Medulla oblongata (tissue), 1 donor: Measurements from ENCODE around the gene TMOD3.
"Not testable (repeated sequence)": the region's sequence is repeated elsewhere in the genome, so short reads cannot be mapped to it uniquely, and the experiment has no call there.

Experiments used
- DNase-seq: peaks from one replicate; pipeline ENCODE4 v3.0.0-alpha.2; 2015; ENCODE audit errors: extremely low spot score

Gene TMOD3

DNA sequence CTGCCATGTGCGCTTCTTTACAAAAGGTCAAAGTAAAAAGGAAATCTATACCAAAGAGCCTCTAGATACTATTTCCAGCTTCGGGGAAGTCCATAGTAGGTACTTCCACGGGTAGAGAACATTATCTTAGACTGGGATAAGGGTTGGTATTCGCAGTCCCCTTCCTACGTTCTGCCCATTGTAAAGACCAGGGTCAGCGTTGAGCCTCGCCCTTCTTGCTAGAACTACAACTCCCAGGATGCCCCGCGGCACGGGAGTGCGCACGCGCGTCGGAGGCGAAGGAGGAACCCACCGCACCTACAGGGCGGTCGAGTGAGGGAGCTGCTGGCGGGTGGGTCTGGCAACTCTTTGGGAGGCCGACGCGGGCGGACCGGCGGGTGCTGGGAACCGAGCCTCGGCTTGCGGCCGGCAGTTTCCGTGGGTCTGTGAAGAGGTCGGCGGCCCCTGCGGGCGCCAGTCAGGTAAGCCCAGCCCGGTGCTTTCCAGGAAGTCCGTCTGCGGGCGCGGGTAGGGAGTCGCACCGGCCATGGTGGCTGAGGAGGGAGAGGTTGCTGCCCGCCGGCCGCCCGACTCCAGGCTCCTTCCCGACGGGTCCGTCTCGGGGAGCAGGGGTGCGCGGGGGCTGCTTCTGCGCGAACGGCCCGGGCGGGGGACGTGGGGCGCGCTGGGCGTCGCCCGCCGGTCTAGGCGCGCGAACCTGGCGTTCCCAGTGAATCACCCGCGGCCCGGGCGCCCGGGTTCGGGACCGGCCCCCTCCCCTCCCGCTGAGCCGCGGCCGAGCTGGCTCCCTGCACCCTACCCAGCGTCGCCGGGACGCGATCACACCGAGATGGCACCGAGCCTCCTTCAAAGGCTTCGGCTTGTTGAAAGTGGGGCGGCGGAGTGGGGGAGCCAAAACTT is at the start of gene TMOD3:
Gene TMOD3 (plus strand): TSS at position 278 of the 900 bp plus-strand sequence. CDS start 33,232 bp downstream, outside the sequence.
- DNase-seq: peak; percentile 92

DNA sequence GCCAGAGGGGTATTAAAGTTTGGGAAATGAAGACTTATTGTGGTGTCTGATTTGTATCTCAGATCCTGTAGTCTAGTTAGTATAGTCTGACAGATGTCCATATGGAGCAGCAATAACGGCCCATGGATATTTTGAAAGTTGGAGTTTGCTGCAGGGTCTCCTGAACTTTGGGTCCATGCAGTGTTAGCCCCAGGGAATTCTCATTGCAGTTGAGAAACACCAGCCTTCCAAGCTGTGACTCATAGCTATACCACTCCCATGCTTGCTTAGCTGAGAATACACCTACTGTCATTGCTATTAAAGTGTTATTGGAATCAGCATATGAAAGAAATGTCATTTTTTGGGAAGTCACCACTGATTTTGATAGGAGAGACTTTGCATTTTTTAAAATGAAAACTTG is 48.8 kb upstream of the TMOD3 start:
- DNase-seq: no peak

DNA sequence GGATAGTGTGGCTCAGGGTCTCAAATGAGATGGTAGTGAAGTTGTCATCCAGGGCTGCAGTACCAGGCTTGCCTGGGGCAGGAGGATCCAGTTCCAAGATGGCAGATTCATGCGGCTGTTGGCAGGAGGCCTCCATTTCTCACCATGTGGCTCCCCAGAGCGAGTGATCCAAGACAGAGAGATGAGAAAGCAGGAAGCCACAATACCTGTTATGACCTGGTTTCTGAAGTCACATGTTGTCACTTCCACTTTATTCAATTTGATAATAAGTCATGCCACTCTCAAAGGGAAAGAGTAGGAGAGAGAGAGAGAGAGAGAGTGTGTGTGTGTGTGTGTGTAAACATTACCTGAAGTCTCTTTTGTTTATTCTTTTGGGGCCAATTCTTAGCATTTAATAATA is 47.9 kb upstream of the TMOD3 start:
- DNase-seq: no peak

DNA sequence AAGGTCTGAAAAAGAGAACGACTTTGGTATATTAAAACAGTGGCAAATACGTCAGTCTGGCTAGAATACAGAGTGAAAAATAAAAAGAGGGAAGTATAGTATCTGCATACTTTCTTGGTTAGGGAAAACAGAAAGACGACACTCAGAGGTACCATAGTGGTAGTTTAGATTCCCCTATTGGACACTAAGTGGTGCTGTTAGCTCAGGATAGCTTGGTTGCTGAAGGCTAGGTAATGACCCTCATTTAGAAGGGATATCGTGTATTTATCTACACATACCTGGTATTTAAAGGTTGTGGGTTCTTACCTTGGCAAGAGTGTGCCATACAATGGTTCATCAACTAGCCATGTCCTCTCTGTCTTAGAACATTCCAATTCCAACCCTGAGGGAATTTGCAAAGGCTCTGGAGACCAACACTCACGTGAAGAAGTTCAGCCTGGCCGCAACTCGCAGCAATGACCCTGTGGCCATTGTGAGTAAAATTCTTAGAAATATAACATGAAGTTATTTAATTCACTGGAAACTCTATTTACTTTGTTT is 47.0 kb upstream of the TMOD3 start:
- no peak for DNase-seq

DNA sequence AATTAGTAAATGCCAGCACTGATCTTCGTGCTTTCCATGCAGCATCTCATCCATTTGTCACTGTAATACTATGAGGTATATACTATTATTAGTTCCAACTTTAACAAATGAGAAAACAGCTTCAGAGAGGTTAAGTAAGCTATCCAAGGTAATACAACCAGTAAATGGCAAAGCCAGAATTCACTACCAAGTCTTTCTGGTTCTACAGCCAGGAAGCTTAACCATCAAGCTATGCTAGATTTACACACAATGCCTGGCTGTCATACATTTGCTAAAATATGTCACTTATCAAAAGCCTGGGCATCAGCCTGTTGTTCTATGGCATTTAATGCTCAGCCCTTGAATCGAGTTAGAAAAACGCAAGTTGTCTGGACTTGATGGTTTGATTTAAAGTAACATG is 45.5 kb upstream of the TMOD3 start:
- DNase-seq: no peak

DNA sequence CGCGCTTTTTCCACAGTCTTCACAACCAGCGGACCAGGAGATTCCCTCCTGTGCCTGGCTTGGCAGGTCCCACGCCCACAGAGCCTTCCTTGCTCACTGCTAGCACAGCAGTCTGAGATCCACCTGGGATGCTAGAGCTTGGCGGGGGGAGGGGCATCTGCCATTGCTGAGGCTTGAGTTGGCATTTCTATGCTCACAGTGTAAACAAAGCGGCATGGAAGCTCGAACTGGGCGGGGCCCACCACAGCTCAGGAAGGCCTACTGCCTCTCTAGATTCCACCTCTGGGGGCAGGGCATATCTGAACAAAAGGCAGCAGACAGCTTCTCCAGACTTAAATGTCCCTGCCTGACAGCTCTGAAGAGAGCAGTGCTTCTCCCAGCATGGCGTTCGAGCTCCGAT is 42.3 kb upstream of the TMOD3 start:
- DNase-seq: not testable (repeated sequence)

DNA sequence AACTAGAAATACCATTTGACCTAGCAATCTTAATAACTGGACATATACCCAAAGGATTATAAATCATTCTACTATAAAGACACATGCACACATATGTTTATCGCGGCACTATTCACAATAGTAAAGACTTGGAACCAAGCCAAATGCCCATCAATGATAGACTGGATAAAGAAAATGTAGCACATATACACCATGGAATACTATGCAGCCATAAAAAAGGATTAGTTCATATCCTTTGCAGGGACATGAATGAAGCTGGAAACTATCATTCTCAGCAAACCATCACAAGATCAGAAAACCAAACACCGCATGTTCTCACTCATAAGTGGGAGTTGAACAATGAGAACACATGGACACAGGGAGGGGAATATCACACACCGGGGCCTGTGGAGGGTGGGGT is 37.0 kb upstream of the TMOD3 start:
- DNase-seq: not testable (repeated sequence)

DNA sequence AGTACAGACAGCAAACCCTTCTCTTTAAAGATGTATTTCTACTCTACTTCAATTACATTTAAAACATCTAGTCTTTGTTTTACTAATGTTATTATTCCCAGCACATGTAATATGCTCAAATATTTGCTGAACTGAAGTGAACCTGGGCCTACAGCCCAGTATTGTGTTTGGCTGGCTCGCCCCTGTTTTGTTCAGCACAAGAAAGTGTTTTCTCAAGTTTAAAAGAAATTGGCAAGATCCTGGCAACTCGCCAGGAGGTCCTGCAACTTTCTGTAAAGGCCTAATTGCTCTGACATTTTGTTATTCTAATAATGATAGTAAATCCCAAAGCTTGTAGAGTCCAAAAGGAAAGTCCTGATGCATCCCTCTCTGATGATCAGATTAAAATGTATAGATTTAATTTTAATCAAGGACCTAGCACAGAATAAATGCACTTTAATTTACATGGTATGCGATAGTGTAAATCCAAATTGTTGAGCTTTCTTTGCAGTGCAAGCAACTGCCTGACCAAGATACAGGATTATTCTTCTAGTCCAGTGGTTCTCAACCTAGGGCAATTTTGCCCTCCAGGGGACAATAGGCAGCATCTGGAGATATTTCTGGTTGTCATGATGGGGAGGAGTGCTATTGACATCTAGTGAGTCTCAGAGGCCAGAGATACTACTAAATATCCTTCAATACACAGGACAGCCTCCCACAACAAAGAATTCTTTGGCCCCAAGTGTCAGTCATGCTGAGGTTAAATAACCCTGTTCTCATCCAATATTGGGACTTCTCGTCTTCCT is 35.7 kb upstream of the TMOD3 start:
- peak; percentile 64 for DNase-seq

DNA sequence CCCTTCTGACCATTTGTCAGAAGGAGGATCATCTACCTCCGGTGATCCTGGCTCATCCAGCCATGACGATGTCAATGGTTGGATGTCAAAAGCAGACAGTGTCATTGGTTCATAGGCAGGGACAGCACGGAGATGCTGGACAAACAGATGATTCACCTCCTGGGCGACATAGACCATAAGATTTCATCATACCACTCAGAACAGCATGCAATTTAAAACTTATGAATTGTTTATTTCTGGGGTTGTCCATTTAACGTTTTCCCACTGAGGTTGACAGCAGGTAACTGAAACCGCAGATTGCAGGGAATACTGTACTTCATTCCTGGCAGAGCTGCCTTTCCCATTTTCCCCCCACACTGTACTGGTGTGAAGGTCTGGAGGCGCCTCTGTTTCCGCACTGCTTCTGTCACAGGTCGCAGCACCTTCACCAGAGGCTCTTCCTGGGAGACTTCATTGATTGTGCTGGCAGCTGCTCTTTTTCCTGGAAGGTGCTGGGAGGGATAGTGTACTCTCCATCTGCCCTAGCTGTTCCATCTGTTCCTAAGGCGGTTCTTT is 32.5 kb upstream of the TMOD3 start:
- no peak for DNase-seq

DNA sequence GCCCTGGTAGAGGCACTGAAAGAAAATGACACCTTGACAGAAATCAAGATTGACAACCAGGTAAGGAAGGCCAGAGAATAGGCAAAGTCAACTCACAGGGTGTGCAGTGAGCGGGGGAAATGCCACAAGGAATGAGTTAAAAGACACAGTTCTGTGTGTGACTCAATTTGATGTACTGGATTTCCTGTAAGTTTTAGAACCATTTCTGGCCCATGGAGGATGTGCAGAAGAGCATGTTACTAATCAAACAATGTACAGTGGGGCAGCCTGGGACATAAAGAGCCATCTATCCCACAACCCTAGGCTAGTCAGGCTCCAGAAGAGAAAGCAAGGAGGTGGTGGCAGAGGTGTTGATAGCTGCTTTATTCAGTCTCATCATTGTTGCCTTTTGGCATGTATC is 31.2 kb upstream of the TMOD3 start:
- no peak for DNase-seq

DNA sequence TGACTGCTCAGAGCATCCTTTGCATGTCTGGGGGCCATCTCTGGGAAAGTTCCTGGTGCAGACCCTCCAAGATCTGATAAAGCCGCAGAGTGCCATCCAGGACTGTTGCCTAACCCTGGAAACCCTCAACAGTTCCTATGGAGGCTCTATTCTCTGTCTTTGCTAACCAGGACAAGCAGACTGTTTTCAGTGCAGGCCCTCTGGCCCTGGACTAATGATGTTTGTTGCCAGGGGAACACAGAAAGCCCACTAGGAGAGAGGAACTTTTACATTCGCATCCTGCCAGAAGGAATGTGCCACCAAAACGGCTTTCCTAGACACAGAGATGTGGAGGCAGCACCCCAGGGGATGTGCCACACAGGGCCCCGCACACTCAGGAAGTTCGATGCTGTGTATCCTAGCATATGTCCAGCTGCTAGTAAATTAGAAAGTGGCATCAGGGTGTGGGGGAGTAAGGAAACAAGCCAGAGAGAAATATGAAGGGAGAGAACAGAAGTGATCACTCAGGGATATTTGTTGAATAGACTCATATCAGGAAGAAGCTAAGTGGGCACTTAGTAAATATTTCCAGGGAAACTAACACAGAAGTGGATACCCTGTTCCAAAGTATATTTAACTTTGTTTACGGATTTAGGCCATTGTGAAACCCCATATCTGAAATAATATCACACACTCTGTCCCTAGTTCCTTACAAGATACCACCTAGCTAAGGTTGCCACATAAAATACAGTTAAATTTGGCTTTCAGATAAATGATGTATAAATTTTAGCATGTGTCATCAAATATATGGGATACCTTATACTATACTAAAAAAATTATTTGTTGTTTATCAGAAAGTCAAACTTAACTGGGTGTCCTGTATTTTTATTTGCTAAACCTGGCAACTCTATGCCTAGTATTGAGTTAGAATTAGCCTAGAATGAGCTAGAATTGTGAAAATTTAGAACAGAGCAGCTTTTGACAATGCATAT is 29.9 kb upstream of the TMOD3 start:
- DNase-seq: no peak

DNA sequence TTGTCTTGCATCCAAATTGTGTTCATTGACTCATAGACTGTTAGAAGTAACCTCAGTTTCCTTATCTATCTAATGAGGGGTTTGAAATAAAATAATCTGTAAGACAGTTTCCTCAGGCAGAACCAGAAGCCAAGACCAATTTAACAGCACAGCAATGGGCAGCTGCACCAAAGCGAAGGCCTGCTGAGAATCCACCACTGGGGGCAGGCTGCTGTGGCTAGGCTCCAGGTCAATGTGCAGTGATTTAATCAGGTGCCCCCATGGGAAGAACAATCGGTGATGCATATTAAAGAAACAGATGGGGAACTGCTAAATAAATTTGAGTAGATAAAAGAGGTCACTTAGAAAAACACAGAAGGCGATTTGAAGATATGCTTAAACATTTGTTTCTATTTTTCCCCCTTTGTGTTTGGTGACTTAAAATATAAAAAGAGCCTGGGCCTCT is 28.0 kb upstream of the TMOD3 start:
- peak; percentile 35 for DNase-seq

DNA sequence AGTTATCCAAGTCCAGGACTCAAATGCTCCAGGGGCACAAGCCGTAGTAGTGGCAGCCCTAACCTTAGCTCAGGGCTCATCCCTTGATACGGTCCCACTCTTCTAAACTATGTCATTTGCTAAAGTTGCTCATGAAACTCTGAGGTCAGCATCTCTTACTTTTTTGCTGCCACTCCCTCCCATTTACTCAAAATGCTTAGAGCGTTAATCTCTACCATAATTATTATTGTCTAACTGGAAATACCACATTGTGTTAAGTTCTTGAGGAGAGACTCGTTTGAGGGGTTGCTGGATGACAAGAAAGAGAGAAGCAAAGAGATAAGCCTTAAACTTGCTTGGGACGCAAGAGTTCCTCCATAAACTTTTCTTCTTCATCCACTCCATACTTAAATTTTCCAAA is 26.9 kb upstream of the TMOD3 start:
- no peak for DNase-seq

DNA sequence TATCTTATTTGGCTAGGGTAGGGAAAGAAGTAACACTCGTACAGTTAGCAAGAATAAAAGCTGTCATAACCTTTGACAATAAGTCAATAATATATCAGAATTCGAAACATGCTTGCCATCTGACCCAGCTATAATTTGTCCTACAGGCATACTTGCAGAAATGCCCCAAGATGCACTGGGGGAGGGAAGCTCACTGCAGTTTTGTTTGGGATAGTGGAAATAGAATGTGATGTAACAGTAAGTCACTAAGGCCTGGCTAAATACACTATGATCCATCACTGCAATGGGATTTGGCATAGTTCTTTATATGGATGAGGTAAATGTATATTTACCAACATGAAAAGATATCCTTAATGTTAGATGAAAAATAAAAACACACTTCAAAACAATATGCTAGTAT is 25.5 kb upstream of the TMOD3 start:
- DNase-seq: no peak

DNA sequence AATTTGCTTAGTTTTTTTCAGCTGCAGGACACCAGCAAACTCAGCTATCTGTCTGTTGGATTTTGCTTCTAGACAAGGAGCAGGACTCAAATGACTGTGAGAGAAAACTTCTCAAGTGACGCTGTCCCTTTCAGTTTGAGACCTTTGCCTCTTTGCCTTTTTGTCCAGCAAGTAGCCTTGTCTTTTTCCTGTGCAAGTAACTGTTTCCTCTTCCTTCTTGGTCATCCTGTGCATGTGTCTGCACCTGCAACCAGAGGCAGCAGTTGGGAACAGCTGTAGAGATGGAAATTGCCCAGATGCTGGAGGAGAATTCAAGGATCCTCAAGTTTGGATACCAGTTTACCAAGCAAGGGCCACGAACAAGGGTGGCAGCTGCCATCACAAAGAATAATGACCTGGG is 23.3 kb upstream of the TMOD3 start:
- no peak for DNase-seq

DNA sequence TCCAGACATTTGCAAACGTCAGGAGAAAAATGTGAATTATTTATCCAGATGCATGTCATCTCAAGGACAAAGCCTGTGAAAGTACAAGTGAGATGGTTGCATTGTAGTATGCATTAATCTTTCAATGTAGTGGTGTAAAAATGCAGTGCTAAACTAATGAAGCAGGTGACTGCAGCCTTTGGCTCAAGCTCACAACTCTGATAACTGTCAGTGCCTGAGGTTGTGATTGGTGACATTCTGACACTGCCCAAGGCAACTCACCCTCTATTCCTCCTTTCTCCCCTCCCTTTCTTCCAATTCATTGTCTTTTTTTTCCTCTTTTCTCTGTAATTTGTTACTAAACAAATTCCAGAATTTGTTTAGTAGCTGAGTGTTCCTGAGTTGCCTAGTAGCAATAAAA is 20.0 kb upstream of the TMOD3 start:
- no peak for DNase-seq

DNA sequence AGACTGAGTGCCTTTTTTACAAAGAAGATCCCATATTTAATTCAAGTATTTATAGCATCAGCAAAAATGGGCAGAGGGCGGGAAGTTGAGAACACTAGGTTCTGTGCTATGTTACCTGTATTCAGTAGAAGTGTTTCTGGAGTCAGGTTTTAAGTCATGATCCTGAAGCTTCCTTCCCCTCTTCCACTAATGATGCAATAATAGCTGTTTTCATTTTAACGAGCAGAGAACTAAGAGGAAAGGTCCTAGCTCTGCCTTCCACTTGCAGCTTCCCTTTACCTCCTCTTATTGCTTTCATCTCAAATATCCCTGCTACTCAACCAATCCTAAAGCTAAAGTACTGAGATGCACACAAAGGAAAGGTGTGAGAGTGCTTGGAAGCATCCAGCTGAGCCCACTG is 16.9 kb upstream of the TMOD3 start:
- no peak for DNase-seq

DNA sequence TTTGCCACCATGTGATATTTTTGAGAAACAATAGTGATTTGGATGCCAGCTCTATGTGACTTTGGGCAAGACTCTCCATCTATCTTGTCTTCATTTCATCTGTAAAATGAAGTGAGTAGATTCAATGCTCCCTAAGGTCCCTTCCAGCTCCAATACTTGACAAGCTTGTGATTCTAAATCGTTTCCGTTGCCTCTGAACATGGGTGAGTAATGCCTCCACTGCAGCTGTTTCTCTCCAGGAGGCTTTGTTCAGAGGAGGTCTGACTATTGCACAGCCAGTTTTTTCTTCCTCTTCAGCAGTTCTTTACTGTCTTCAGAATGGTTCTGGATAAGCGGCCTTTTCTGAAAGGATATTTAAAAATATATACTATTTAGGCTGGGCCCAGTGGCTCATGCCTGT is 14.8 kb upstream of the TMOD3 start:
- no peak for DNase-seq

DNA sequence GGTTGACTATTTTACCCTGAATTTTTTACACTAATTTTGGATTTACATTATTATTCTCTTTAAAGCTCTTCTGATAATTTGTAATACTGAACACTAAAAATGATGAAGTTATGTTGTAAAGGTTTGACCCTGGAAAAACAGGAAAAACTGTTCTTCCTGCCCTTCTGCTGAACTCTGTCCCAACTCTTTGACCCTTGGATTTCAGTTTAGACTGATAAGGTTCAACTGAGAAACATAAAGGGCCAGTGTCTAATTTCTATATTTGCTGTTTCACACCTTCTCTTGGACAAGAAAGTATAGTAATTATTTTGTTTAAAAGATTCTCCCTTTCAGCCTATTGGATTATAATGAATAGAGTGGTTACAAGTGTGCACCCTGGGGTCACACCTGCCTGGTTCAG is 12.8 kb upstream of the TMOD3 start:
- no peak for DNase-seq

DNA sequence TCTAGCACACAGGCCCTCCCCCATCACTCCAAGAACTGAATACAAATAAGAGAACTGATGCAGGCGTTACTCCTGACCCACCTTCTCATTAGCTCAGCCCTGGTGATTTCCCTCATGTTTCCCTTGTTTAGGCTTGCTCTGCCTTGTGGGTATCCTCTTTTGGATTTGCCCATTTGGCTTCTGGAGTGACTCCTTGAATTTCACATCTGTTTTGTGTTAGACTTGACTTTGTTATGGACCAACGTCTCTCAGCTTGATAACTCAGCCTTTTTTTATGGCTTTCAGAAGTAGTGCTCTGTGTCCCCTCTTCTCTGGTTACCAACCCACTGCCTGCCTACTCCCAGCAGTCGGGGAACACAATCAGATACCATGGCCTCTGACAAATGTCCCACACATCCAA is 11.3 kb upstream of the TMOD3 start:
- DNase-seq: no peak

DNA sequence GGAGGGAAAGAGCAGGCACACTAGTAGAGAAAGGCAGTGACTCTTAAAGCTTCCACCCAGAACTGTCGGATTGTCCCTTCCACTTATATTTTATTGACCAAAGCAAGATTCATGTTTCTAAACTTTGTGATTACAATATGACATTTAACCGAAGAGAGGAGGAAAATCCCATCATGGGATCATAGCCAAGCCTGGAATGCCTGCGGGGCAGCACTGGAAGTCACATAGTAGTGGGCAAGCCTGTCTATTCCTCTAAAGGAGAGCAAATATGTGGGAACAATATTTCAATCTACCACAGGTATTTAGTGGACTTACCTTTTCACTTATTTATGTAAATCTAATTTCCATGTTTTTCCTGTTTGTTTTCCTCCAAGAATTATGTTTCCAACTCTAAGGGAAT is 3.8 kb upstream of the TMOD3 start:
- DNase-seq: no peak
